SK-N-SH treated with all-trans-retinoic acid at 6 μM for 48 hours (cell line): ENCODE results near the gene TMEM151A.

ENCODE experiments used
- BACH2 ChIP-seq: fragments of 250-450 bp; sonication (Bioruptor Pico); IDR thresholded peaks from 2 replicates; pipeline ENCODE4 v1.9.0; 2021; ENCODE audit warnings: mild to moderate bottlenecking, borderline replicate concordance
- GLIS3 ChIP-seq: fragments of 250-450 bp; sonication (Bioruptor Pico); IDR thresholded peaks from 2 replicates; pipeline ENCODE4 v1.5.0; 2020; ENCODE audit warnings: mild to moderate bottlenecking, moderate library complexity
- RARB ChIP-seq: fragments of 250-450 bp; sonication (Bioruptor Pico); IDR thresholded peaks from 2 replicates; pipeline ENCODE4 v1.8.0; 2021; ENCODE audit warnings: mild to moderate bottlenecking, moderate library complexity
- TCF4 ChIP-seq: fragments of 250-450 bp; sonication (Bioruptor Pico); IDR thresholded peaks from 2 replicates; pipeline ENCODE4 v1.8.0; 2021; ENCODE audit warnings: mild to moderate bottlenecking, moderate library complexity, borderline replicate concordance
- ZFP3 ChIP-seq: fragments of 250-450 bp; sonication (Bioruptor Pico); IDR thresholded peaks from 2 replicates; pipeline ENCODE4 v1.5.0; 2020; ENCODE audit warnings: mild to moderate bottlenecking, moderate library complexity
- ZFP30 ChIP-seq: fragments of 450-650 bp; formaldehyde crosslinking; IDR thresholded peaks from 2 replicates; pipeline ENCODE4 v1.5.0; 2022; ENCODE audit warnings: mild to moderate bottlenecking, moderate library complexity
- ZNF565 ChIP-seq: fragments of 450-650 bp; formaldehyde crosslinking; conservative IDR thresholded peaks from 2 replicates; pipeline ENCODE4 v1.5.0; 2020; ENCODE audit warnings: low read depth, mild to moderate bottlenecking, moderate library complexity
- TF ChIP-seq, protein P1 (sequence below): fragments of 250-450 bp; sonication (Bioruptor Pico); IDR thresholded peaks from 2 replicates; pipeline ENCODE4 v1.5.1; 2020; ENCODE audit warnings: low read depth, mild to moderate bottlenecking, moderate library complexity

DNA sequence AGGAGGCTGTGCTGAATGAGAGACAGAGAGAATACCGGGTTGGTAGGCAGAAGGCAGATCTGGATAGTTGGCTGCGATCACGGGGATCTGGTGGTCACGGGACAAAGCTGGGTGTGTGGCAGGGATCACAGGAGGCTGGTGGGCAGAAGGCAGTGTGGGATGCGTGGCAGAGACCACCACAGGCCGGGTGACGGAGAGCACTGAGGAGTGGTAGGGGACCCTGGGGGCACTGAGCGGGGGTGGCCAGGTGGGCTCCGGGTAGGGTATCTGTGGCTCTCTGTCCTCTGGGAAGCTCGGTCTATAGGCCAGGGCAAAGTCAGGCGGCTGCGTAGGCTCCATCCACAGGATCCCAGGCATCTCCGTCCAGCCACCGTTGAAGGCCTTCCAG is 23.8 kb downstream of the TMEM151A start:
- TF ChIP-seq BACH2 (CRISPR knock-in tag) = no peak
- TF ChIP-seq ZNF565 (CRISPR knock-in tag) = no peak
- TF ChIP-seq ZFP30 (CRISPR knock-in tag) = no peak
- TF ChIP-seq ZFP3 (CRISPR knock-in tag) = no peak
- no peak for TF ChIP-seq RARB (CRISPR knock-in tag)
- TF ChIP-seq GLIS3 (CRISPR knock-in tag) = no peak
- no peak for TF ChIP-seq TCF4 (CRISPR knock-in tag)
- TF ChIP-seq, protein P1, sequence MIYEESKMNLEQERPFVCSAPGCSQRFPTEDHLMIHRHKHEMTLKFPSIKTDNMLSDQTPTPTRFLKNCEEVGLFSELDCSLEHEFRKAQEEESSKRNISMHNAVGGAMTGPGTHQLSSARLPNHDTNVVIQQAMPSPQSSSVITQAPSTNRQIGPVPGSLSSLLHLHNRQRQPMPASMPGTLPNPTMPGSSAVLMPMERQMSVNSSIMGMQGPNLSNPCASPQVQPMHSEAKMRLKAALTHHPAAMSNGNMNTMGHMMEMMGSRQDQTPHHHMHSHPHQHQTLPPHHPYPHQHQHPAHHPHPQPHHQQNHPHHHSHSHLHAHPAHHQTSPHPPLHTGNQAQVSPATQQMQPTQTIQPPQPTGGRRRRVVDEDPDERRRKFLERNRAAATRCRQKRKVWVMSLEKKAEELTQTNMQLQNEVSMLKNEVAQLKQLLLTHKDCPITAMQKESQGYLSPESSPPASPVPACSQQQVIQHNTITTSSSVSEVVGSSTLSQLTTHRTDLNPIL = no peak
